Measurements from ENCODE around the gene ZFP92. TPM values are rescaled to one million over a fixed set of nuclear protein-coding genes. Genes with fewer than 3 reads are reported as not detected.

ZFP92 gene
- total RNA-seq, 1 donor from 2014 or later = not detected

DNA sequence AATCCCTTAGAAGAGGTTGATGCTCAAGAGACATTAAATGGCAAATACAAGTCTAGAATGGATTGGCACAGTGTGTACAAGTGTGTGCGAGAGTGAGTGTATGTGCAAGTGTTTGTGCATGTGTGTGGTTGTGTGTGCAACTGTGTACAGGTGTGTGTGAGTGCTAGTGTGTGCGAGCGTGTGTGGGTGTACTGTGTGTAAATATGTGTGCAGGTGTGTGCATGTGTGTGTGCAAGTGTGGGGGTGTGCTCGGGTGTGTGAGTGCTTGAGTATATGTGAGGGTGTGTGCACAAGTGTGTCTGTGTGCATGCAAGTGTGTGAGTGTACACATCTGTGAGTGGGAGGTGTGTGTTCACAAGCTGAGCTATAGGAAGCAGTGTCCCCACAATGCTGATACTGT, 28.7 kb downstream of the ZFP92 start:
- no peaks in the 10 kb centered on the region for H3K79me2 ChIP-seq (ENCODE audit: low read depth)
- Mint-ChIP-seq H3K27ac (no peak overlapping the region), H3K27me3 (ENCODE audit: insufficient read depth, low read depth) (peaks cover 2% of the 10 kb centered on the region), H3K36me3 (no peaks in the 10 kb centered on the region), H3K9me3 (peaks cover 8% of the 10 kb centered on the region), H3K4me1 (no peaks in the 10 kb centered on the region), H3K4me3 (no peak overlapping the region)
- H3K4me2 ChIP-seq = no peak overlapping the region
- H3K4me3 ChIP-seq = no peak overlapping the region
- no peak overlapping the region for H3K27ac ChIP-seq
- DNase-seq (ENCODE audit: low spot score) = no peak
- H3K9me3 ChIP-seq (ENCODE audit: low read depth) = no peaks in the 10 kb centered on the region
- no peaks in the 10 kb centered on the region for H3K4me1 ChIP-seq
- H2AFZ ChIP-seq (replicated peaks) = no peak overlapping the region
- TF ChIP-seq EZH2phosphoT487 (IDR thresholded peaks at IDR 0.05) (no peak), EZH2 (IDR thresholded peaks at IDR 0.05) (no peak)
- TF ChIP-seq, protein P1, sequence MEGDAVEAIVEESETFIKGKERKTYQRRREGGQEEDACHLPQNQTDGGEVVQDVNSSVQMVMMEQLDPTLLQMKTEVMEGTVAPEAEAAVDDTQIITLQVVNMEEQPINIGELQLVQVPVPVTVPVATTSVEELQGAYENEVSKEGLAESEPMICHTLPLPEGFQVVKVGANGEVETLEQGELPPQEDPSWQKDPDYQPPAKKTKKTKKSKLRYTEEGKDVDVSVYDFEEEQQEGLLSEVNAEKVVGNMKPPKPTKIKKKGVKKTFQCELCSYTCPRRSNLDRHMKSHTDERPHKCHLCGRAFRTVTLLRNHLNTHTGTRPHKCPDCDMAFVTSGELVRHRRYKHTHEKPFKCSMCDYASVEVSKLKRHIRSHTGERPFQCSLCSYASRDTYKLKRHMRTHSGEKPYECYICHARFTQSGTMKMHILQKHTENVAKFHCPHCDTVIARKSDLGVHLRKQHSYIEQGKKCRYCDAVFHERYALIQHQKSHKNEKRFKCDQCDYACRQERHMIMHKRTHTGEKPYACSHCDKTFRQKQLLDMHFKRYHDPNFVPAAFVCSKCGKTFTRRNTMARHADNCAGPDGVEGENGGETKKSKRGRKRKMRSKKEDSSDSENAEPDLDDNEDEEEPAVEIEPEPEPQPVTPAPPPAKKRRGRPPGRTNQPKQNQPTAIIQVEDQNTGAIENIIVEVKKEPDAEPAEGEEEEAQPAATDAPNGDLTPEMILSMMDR (IDR thresholded peaks at IDR 0.05) = no peak
- H3K27me3 ChIP-seq = no peaks in the 10 kb centered on the region
- no peaks in the 10 kb centered on the region for H3K36me3 ChIP-seq
- H3K9ac ChIP-seq = no peak overlapping the region
- no peaks in the 10 kb centered on the region for H4K20me1 ChIP-seq (ENCODE audit: low read depth)
- H3F3A ChIP-seq (ENCODE audit: low read depth) = no peaks in the 10 kb centered on the region

DNA sequence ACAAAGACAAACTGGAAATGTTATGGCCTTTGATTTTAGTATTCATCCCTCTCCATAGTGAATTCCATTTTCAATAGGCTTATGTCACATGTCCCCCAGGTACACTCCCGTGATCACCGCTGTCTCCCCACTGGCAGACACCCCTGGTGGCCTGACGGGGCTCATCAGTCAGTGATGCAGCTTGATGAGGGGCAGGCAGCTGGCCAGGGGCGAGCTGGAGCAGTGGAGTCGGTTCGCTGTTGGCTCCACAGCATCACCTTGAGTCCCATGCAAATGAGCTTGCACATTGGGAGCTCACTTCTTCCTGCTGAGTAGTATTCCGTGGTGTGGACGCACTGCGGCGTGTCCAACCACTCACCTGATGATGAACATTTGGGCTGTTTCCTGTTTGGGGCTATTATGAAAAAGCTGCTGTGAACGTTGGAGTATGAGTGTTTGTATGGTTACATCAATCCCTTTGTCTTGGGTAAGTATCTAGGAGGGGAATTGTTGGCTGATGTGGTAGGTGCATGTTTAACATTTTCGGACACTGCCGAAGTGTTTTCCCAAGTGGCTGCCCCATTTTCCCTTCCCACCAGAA, 29.4 kb downstream of the ZFP92 start:
- H3K4me1 ChIP-seq = no peaks in the 10 kb centered on the region
- no peak overlapping the region for H3K9ac ChIP-seq
- TF ChIP-seq EZH2 (IDR thresholded peaks at IDR 0.05) = no peak
- TF ChIP-seq, protein P1 (IDR thresholded peaks at IDR 0.05) = no peak
- no peak for TF ChIP-seq EZH2phosphoT487 (IDR thresholded peaks at IDR 0.05)
- H3K4me1 Mint-ChIP-seq = no peaks in the 10 kb centered on the region
- no peak overlapping the region for H3K27ac Mint-ChIP-seq
- no peak overlapping the region for H3K27ac ChIP-seq
- no peaks in the 10 kb centered on the region for H3K27me3 ChIP-seq
- H4K20me1 ChIP-seq (ENCODE audit: low read depth) = no peaks in the 10 kb centered on the region
- H3K4me3 Mint-ChIP-seq = no peak overlapping the region
- H3K36me3 ChIP-seq = no peaks in the 10 kb centered on the region
- H3K79me2 ChIP-seq (ENCODE audit: low read depth) = no peaks in the 10 kb centered on the region
- H3K36me3 Mint-ChIP-seq = no peaks in the 10 kb centered on the region
- H3K27me3 Mint-ChIP-seq (ENCODE audit: insufficient read depth, low read depth) = peaks cover 2% of the 10 kb centered on the region
- H2AFZ ChIP-seq (replicated peaks) = no peak overlapping the region
- H3K4me3 ChIP-seq = no peak overlapping the region
- H3K9me3 ChIP-seq (ENCODE audit: low read depth) = no peaks in the 10 kb centered on the region
- no peak overlapping the region for H3K4me2 ChIP-seq
- peaks cover 8% of the 10 kb centered on the region for H3K9me3 Mint-ChIP-seq
- DNase-seq (ENCODE audit: low spot score) = no peak
- H3F3A ChIP-seq (ENCODE audit: low read depth) = no peaks in the 10 kb centered on the region

DNA sequence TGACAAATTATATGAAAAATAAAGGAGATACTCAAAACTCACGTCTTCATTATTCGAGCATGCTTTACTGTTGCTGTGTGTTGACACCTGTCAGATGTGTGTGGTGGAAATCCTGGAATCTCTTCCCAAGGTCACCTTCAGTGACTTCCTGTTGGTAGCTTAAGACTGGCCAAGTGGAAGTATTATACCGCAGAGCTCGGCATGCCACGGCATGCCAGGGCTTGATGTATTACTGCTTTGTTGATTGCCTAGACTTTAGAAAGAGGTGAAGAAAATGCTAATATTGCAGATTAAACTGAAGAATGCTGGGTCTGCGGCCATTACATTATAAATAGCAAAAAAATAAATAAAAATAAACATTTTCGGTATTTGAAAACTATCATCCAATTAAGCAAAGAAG, 30.0 kb downstream of the ZFP92 start:
- Mint-ChIP-seq H3K27ac (no peak overlapping the region), H3K9me3 (peaks cover 9% of the 10 kb centered on the region), H3K4me3 (no peak overlapping the region), H3K4me1 (no peaks in the 10 kb centered on the region), H3K36me3 (no peaks in the 10 kb centered on the region), H3K27me3 (ENCODE audit: insufficient read depth, low read depth) (peaks cover 2% of the 10 kb centered on the region)
- H3K36me3 ChIP-seq = no peaks in the 10 kb centered on the region
- no peak for DNase-seq (ENCODE audit: low spot score)
- TF ChIP-seq EZH2 (IDR thresholded peaks at IDR 0.05) (no peak), EZH2phosphoT487 (IDR thresholded peaks at IDR 0.05) (no peak)
- TF ChIP-seq, protein P1 (IDR thresholded peaks at IDR 0.05) = no peak
- no peaks in the 10 kb centered on the region for H3F3A ChIP-seq (ENCODE audit: low read depth)
- no peaks in the 10 kb centered on the region for H3K9me3 ChIP-seq (ENCODE audit: low read depth)
- H3K27ac ChIP-seq = no peak overlapping the region
- H3K4me2 ChIP-seq = no peak overlapping the region
- no peaks in the 10 kb centered on the region for H4K20me1 ChIP-seq (ENCODE audit: low read depth)
- no peaks in the 10 kb centered on the region for H3K4me1 ChIP-seq
- H2AFZ ChIP-seq (replicated peaks) = no peak overlapping the region
- no peaks in the 10 kb centered on the region for H3K27me3 ChIP-seq
- H3K79me2 ChIP-seq (ENCODE audit: low read depth) = no peaks in the 10 kb centered on the region
- H3K4me3 ChIP-seq = no peak overlapping the region
- H3K9ac ChIP-seq = no peak overlapping the region

All from neural progenitor cell (in vitro differentiated cells).